ENCODE data around the gene MAOB. TPM values are rescaled to one million over a fixed set of nuclear protein-coding genes. Genes with fewer than 3 reads are reported as not detected.

The MAOB gene
- total and polyA plus RNA-seq, 10 of the 15 experiments (the other 5 are each of a cell fraction or from before 2014, with no cell fraction given) = 0.21 TPM; not detected in 9

- Histone ChIP-seq H2AFZ (ENCODE audit: control insufficient read depth, low read depth, low read length) (no peak overlapping the region), H3K27me3 (replicated peaks in 1 of 2; ENCODE audit: control insufficient read depth in 2 of 2, insufficient read depth in 2 of 2, low read length in 1 of 2) (no peaks in the 10 kb centered on the region; a peak in 1 of 4 replicates), H3K4me1 (ENCODE audit: control insufficient read depth, insufficient read depth, low read length) (no peaks in the 10 kb centered on the region), H3K9ac (ENCODE audit: control insufficient read depth, insufficient read depth, low read length) (no peak overlapping the region), H3K27ac (ENCODE audit: control insufficient read depth, insufficient read depth) (no peak overlapping the region), H4K20me1 (ENCODE audit: control insufficient read depth, insufficient read depth) (no peaks in the 10 kb centered on the region), H3K36me3 (ENCODE audit: control insufficient read depth in 2 of 2, insufficient read depth in 2 of 2, low read length in 1 of 2) (no peaks in the 10 kb centered on the region), H3K9me3 (replicated peaks; ENCODE audit: control insufficient read depth, insufficient read depth, low read length) (no peaks in the 10 kb centered on the region), H3K4me3 (no peak overlapping the region), H3K4me2 (ENCODE audit: control insufficient read depth, insufficient read depth) (no peak overlapping the region), H3K79me2 (ENCODE audit: control insufficient read depth, insufficient read depth, low read length) (no peaks in the 10 kb centered on the region)
- intact Hi-C loops (cut with micrococcal nuclease; ENCODE audit: unreplicated experiment) = no loop called here
- ChIA-PET POLR2A (no interaction called here), CTCF (no interaction called here), SMC1A (ENCODE audit: uncharacterized antibody, unreplicated experiment) (no interaction called here), RAD21 (ENCODE audit: unreplicated experiment) (no interaction called here)
- no peak for TF ChIP-seq HCFC1 (IDR thresholded peaks at IDR 0.05; ENCODE audit: low read length)
- TF ChIP-seq RUNX3 (IDR thresholded peaks at IDR 0.05; ENCODE audit: low read length) = no peak
- no peak for TF ChIP-seq KDM1A (IDR thresholded peaks at IDR 0.05; ENCODE audit: borderline replicate concordance)
- TF ChIP-seq ZNF274 (IDR thresholded peaks at IDR 0.05; ENCODE audit: insufficient read depth, insufficient read length) = no peak
- TF ChIP-seq BACH1 (IDR thresholded peaks at IDR 0.05; ENCODE audit: borderline replicate concordance) = no peak
- no peak for TF ChIP-seq BRCA1 (IDR thresholded peaks at IDR 0.05; ENCODE audit: low read depth, low read length)
- TF ChIP-seq, protein P1, sequence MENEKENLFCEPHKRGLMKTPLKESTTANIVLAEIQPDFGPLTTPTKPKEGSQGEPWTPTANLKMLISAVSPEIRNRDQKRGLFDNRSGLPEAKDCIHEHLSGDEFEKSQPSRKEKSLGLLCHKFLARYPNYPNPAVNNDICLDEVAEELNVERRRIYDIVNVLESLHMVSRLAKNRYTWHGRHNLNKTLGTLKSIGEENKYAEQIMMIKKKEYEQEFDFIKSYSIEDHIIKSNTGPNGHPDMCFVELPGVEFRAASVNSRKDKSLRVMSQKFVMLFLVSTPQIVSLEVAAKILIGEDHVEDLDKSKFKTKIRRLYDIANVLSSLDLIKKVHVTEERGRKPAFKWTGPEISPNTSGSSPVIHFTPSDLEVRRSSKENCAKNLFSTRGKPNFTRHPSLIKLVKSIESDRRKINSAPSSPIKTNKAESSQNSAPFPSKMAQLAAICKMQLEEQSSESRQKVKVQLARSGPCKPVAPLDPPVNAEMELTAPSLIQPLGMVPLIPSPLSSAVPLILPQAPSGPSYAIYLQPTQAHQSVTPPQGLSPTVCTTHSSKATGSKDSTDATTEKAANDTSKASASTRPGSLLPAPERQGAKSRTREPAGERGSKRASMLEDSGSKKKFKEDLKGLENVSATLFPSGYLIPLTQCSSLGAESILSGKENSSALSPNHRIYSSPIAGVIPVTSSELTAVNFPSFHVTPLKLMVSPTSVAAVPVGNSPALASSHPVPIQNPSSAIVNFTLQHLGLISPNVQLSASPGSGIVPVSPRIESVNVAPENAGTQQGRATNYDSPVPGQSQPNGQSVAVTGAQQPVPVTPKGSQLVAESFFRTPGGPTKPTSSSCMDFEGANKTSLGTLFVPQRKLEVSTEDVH (IDR thresholded peaks at IDR 0.05; ENCODE audit: low read depth, partially characterized antibody) = no peak
- no peak for TF ChIP-seq EZH2 (IDR thresholded peaks at IDR 0.05; ENCODE audit: borderline replicate concordance, control insufficient read depth, low read depth, low read length)
- ATAC-seq (no peak), DNase-seq (ENCODE audit: low read depth, low spot score) (no peak), FAIRE-seq (no peak)
- 14% methylated on average over 5 of the region's 5 CpGs for WGBS (ENCODE audit: insufficient coverage, insufficient replicate concordance, low lambda C conversion rate, missing lambda C conversion rate)
- in situ Hi-C loops (cut with MboI) = no loop called here
- no TSS peak for BruUV-seq (replicated peaks)
Measured at GRCh38 chrX:43756076-43756475, 126.2 kb downstream of the MAOB start.
